Muscle of back (tissue), 11 donors: Measurements from ENCODE around the gene CYS1. TPM values are rescaled to one million over a fixed set of nuclear protein-coding genes. Genes with fewer than 3 reads are reported as not detected.
"Not testable (repeated sequence)": the region's sequence is repeated elsewhere in the genome, so short reads cannot be mapped to it uniquely, and the experiment has no call there.

Experiments used
- DNase-seq, 3 donors: peaks; one replicate each; pipeline versions ENCODE4 v3.0.0 to v3.0.0-alpha.2; 2013
- polyA plus RNA-seq, 10 donors: library from polyadenylated mRNA; unstranded; fragments of 120-200 nt; gene quantifications; one replicate each; pipeline ENCODE4 v1.2.1, GENCODE V29; 2013; ENCODE audit not compliant: insufficient read length in 10 of 10

CYS1 gene
- polyA plus RNA-seq, 10 donors: 5.3 to 13.2 (median 11.0) TPM

DNA sequence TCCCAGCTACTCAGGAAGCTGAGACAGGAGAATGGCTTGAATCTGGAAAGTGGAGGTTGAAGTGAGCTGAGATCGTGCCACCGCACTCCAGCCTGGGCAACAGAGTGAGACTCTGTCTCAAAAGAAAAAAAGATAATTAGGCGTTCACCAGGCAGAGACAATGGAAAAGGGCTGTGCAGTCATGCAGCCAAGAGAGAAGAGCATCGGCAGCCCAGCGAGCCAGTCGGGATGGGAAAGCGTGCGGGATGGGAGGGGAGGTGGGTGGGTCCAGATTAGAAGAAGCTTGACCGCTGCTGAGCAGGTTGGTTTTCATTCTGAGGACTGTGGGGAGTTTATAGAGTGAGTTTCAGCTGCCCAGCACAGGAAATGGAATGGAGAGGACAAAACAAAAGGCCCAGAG, 15.0 kb upstream of the CYS1 start:
- no peak for DNase-seq

DNA sequence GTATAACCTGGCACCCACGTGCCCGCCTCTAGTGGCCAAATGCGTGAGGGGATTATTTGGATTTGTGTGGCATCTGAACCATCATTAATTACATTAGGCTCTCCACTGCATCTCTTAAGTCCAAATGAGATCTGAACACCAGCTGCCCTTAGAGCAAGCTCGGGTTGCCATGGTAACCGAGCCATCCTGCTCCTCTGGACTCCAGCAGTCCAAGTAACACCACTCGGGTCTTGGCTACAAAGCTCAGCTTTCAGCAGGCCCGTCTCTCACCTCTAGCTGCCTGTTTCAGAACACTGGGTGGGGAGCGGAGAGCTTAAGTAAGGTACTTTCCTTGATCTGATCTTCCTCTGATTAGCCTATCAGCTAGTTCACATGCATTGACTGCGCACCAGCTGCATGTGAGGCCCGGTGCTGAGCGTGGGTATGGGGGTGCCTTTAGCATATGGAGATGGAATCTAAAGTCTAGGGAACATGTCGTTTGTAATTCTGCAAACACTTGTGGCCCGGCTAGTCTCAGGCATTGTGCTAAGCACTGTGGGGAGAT, 14.1 kb upstream of the CYS1 start:
- DNase-seq: no peak

- not testable (repeated sequence) for DNase-seq
These were observed 11.7 kb upstream of the CYS1 start for GRCh38 chr2:10091889-10092244.

DNA sequence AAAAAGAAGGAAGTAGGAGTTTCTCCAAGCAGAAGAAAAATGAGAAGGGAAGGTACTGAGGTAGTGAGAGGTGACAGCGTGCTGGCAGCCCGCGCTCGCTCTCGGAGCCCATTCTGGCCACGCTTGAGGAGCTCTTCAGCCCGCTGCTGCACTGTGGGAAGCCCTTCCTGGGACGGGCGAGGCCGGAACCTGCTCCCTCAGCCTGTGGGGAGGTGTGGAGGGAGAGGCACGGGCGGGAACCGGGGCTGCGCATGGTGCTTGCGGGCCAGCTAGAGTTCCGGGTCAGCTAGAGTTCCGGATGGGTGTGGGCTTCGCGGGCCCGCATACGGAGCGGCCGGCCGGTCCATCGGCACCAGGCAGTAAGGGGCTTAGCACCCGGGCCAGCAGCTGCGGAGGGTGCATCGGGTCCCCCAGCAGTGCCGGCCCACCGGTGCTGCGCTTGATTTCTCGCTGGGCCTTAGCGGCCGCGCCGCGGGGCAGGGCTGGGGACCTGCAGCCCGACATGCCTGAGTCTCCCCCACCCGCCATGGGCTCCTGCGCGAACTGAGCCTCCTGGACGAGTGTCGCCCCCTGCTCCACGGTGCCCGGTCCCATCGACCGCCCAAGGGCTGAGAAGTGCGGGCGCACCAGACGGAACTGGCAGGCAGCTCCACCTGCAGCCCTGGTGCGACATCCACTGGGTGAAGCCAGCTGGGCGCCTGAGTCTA, 11.1 kb upstream of the CYS1 start:
- DNase-seq: no peak

GRCh38 chr2:10089565-10090190, 9.5 kb upstream of the CYS1 start:
- DNase-seq: no peak

- DNase-seq: no peak
These were observed 7.1 kb upstream of the CYS1 start for GRCh38 chr2:10087360-10087759.

DNA sequence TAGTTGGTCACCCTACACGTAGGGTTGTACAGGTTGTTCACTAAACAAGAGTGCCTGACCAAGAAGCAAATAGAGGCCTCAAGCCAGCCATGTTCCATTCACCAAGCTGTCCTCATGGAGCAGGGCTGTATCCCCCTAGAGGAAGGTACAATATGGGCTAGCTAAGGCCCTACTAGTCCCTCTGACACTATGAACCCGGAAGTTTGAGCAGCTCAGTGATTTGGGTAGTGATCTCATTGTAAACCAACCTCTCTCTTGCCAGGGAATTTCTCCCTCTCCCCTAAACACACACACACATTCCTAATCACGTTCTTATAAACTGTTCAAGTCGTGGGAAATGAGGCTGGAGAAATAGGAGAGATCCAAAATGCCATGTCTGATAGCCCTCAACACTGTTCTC, 6.7 kb upstream of the CYS1 start:
- DNase-seq: no peak

DNA sequence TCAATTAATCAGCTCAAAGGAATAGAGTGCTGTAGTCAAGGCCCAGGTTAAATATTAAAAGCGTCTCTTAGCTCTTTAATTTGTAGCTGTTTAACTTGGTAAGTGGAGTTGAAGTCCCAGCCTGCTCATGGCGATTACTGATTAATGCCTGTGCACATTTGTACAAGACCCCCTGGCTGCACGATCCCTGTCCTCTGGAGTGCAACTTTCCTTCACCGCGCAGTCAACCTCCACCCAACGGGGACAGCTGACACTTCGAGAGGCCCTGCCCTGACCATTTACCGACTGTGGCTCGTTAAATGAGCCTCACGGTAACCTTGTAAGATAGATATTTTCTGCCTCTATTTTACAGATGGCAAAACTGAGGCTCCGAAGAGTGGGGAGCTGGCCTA, 5.5 kb upstream of the CYS1 start:
- no peak for DNase-seq

DNA sequence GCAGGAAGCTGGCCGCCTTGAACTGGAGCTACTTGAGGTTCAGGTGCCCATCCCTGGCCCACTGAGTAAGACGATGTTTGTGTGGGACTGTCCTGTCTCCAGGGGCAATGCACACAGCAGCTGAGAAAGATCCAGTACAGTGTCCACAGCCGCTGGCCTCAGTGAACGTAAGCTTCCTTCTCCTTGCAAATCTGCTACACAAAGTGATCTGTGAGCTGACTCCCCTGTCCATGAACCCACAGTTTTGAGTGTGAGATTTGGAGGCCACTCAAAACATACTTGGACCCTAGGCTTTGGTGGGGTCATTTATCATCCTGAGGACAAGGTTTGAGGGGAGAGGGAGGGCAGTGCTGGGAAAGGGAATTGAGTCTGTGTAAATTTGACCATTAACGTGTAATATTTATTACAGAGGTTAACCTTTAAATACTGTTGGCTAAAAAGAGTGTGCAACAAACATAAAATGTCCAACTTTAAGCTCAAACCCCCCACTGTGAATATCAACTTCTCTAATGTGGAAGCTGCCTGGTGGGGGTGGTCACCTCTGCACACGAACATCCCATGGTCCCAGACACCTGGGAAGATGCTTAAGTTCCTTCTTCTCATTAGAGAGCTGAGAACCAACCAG, 4.9 kb upstream of the CYS1 start:
- DNase-seq: no peak

GRCh38 chr2:10084223-10084865, 4.1 kb upstream of the CYS1 start:
- no peak for DNase-seq

DNA sequence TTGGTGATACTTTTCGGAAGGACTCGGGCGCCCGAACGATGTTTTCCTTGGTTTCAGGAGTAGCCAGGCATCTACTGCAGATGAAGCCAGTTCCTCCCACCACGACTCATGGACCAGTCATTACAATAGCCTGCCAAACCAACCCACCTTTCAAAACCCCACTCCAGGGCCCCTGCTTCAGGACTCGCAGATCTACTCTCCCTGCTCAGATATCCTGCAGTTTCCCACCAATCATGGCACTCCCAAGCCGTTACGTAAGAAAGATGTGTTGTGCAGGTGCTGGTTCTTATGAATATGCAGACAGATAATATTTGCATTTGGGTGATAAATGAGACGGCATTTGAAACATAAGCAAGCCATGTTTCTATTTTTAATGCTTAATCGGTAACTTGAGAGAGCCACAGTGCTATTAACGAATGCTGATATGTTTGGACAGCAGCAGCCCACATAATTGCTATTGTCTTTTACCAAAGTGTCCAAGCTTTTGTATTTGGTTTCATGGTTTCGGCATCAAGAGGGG, 3.5 kb upstream of the CYS1 start:
- DNase-seq: no peak

GRCh38 chr2:10083046-10083445, 2.8 kb upstream of the CYS1 start:
- peak in 1 of 3 donors; percentile 40 for DNase-seq

DNA sequence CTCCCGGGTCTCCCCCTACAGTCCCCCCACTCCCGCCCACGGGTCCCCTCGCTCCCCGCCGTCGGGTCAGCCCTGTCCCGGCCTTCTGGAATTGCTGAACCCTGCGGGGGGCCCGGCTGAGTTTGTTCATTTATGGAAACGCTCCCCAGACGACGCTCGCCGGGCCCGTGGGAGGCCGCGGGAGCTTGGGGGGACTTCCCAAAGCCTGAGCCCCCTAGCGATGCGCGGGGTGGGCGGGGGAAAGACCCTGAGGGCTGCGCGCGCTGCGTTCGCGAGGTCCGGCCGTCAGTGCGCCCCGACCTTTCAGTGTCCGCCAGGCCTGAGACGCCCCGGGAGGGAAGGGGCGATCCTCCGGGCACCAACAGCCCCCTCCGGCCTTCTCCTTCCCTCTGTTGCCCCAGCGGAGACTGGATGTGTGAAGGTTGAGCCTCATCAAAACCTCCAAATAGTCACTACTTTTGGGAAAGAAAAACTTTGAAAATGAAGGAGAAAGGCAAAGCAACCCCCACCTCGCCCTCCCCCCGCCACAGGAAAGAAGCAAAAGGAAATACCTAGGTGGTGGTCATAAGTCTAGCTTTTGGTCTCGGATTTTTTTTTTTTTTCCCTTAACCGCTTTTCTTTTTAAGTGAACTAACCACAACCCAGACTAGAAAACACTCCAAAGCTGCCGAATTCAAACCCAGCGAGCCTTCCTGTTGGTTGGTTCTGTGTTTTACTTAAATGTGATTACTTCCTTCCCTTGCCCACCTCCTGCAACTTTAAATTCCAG, 509 bp upstream of the CYS1 start:
- DNase-seq: peak in 1 of 3 donors; percentile 27

GRCh38 chr2:10079266-10079869, 843 bp downstream of the CYS1 start:
- peak in 2 of 3 donors; percentile 58 to 78 for DNase-seq

GRCh38 chr2:10078704-10079265, 1.4 kb downstream of the CYS1 start:
- DNase-seq: no peak

DNA sequence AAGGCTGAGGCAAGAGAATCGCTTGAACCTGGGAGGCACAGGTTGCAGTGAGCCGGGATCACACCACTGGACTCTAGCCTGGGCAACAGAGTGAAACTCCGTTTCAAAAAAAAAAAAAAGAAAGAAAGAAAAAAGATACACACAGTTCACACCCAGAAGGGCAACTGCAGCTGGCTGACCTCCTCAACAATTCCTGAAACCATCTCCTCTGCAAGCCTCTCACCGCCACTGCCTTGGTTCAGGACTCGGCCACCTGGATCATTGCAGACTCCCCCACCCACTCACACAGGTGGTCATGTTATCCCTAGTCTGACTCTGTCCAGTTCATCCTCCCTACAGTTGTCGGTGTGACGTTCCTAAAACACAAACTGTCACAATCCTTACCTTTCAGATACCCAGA, 2.2 kb downstream of the CYS1 start:
- DNase-seq: no peak

- DNase-seq: no peak
These were observed 3.2 kb downstream of the CYS1 start for GRCh38 chr2:10076988-10077527.

DNA sequence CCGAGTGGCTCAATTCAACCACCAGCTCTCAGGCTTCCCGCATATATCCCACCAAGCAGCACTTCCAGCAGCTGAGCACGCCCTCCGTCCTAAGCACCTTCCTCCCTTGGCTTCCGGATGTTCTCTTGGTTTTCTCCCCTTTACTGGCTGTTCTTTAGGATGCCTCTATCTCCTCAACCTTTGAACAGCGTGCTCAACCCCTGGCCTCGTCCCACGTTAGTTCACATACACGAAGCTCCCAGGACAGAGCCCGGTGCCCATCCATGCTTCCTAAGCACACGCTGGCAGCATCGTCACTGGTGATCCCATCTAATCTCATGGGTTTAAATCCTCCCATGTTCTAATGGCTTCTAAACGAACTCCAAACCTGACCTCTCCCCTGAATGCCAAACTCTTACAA, 3.7 kb downstream of the CYS1 start:
- no peak for DNase-seq

GRCh38 chr2:10075571-10076209, 4.5 kb downstream of the CYS1 start:
- DNase-seq: no peak

DNA sequence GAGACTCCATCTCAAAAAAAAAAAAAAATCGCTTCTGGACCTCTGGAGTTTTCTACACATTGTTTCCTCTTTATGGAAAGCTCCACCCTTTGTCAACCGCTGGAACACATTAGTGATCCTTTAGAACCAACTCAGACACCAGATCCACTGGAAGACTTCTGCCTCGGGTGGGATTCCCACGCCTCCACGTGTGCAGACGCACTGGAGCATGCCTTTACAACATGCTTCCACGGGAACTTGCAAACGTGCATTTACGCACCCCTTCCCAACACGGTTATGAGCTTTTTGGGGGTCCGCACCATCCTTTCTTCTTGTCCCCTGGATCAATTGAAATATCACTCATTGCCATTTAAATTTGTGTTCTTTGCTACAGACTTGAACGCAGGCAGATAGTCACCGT, 5.1 kb downstream of the CYS1 start:
- DNase-seq: no peak
